IMR-90 (cell line): ENCODE data around the gene LMOD1. TPM values are rescaled to one million over a fixed set of nuclear protein-coding genes. Genes with fewer than 3 reads are reported as not detected.

ENCODE experiments used
- ATAC-seq: fragments of 200-7000 bp; cut with Tn5 transposase; 2 replicates; pipeline ENCODE4 v1.9.1; 2020; ENCODE audit warnings: low read depth, mild to moderate bottlenecking, moderate library complexity
- BruUV-seq: library from RNA; stranded (reverse); fragments of 400-500 nt; replicated peaks from 2 replicates; lab custom pipeline; 2021; lab: Mats Ljungman, UMichigan
- CTCF ChIA-PET: fragments of 300-600 bp; formaldehyde crosslinking; extraction: SDS; loops from one replicate; lab custom pipeline; 2021; ENCODE audit warnings: antibody characterized with exemption; lab: Yijun Ruan, JAX
- POLR2A ChIA-PET: fragments of 300-600 bp; sonication (Branson Sonifier 250); formaldehyde crosslinking; loops from one replicate; lab custom pipeline; 2022; ENCODE audit warnings: antibody characterized with exemption; ENCODE audit not compliant: unreplicated experiment; lab: Charles Lee
- DNase-seq: peaks from one replicate; pipeline ENCODE4 v3.0.0; 2013
- H2AFZ ChIP-seq: replicated peaks from 2 replicates; pipeline ENCODE3; 2013; ENCODE audit warnings: low read length, mild to moderate bottlenecking; ENCODE audit not compliant: poor library complexity
- H2AK5ac ChIP-seq: 2 replicates; pipeline ENCODE4 v1.6.1; 2013; ENCODE audit warnings: low read depth, low read length, inconsistent platforms
- H2AK9ac ChIP-seq: replicated peaks from 2 replicates; pipeline ENCODE3; 2013; ENCODE audit warnings: mild to moderate bottlenecking, low read depth, low read length, moderate library complexity; ENCODE audit not compliant: poor library complexity
- H2BK120ac ChIP-seq: 2 replicates; pipeline ENCODE4 v1.6.1; 2013; ENCODE audit warnings: low read depth, low read length, inconsistent platforms
- H2BK15ac ChIP-seq: 3 replicates; pipeline ENCODE4 v1.6.1; 2013; ENCODE audit warnings: low read depth, low read length, inconsistent platforms
- H2BK20ac ChIP-seq: 2 replicates; pipeline ENCODE4 v1.6.1; 2013; ENCODE audit warnings: low read depth, mild to moderate bottlenecking, inconsistent platforms, low read length, moderate library complexity
- H2BK5ac ChIP-seq: 2 replicates; pipeline ENCODE4 v1.6.1; 2013; ENCODE audit warnings: mild to moderate bottlenecking, low read depth, low read length, inconsistent platforms; ENCODE audit not compliant: poor library complexity, severe bottlenecking
- H3K14ac ChIP-seq: replicated peaks from 2 replicates; pipeline ENCODE4 v1.6.1; 2013; ENCODE audit warnings: low read depth, low read length, inconsistent platforms
- H3K18ac ChIP-seq: 2 replicates; pipeline ENCODE4 v1.6.1; 2013; ENCODE audit warnings: low read depth, low read length, control low read depth
- H3K23ac ChIP-seq: 2 replicates; pipeline ENCODE4 v1.6.1; 2013; ENCODE audit warnings: low read depth, low read length, inconsistent platforms
- H3K27ac ChIP-seq: 2 replicates; pipeline ENCODE4 v1.5.1; 2013; ENCODE audit warnings: mild to moderate bottlenecking, control low read depth, low read length; ENCODE audit not compliant: insufficient read depth
- H3K27me3 ChIP-seq: 2 replicates; pipeline ENCODE4 v1.6.1; 2013; ENCODE audit warnings: low read length; ENCODE audit not compliant: control insufficient read depth, insufficient read depth
- H3K36me3 ChIP-seq: 2 replicates; pipeline ENCODE4 v1.6.1; 2013; ENCODE audit warnings: low read length, mixed read lengths; ENCODE audit not compliant: control insufficient read depth, insufficient read depth
- H3K4ac ChIP-seq: 2 replicates; pipeline ENCODE4 v1.6.1; 2013; ENCODE audit warnings: low read depth, low read length, inconsistent platforms
- H3K4me1 ChIP-seq: 2 replicates; pipeline ENCODE4 v1.6.1; 2013; ENCODE audit warnings: low read length, mixed read lengths; ENCODE audit not compliant: control insufficient read depth, insufficient read depth
- H3K4me2 ChIP-seq: 2 replicates; pipeline ENCODE4 v1.6.1; 2013; ENCODE audit warnings: low read depth, mild to moderate bottlenecking, control low read depth, low read length, moderate library complexity
- H3K4me3 ChIP-seq: 2 replicates; pipeline ENCODE4 v1.5.1; 2013; ENCODE audit warnings: low read depth, mild to moderate bottlenecking, control low read depth, low read length, moderate library complexity; ENCODE audit not compliant: insufficient read depth
- H3K56ac ChIP-seq: 2 replicates; pipeline ENCODE4 v1.6.1; 2013; ENCODE audit warnings: low read length, inconsistent platforms; ENCODE audit not compliant: insufficient read depth; ENCODE audit errors: extremely low read depth
- H3K79me1 ChIP-seq, 2 experiments: 2 replicates each; pipeline ENCODE4 v1.6.1; 2013; ENCODE audit warnings: low read length in 2 of 2, inconsistent platforms in 1 of 2, low read depth in 1 of 2
- H3K9ac ChIP-seq: 2 replicates; pipeline ENCODE4 v1.6.1; 2013; ENCODE audit warnings: low read depth, low read length, control low read depth
- H3K9me1 ChIP-seq: 2 replicates; pipeline ENCODE4 v1.6.1; 2013; ENCODE audit warnings: low read length, inconsistent platforms; ENCODE audit not compliant: insufficient read depth
- H3K9me3 ChIP-seq: 2 replicates; pipeline ENCODE4 v1.6.1; 2013; ENCODE audit warnings: low read length; ENCODE audit not compliant: control insufficient read depth, insufficient read depth
- H4K20me1 ChIP-seq: 2 replicates; pipeline ENCODE4 v1.6.1; 2013; ENCODE audit warnings: low read length, inconsistent platforms; ENCODE audit not compliant: insufficient read depth
- H4K5ac ChIP-seq: 2 replicates; pipeline ENCODE4 v1.6.1; 2013; ENCODE audit warnings: mild to moderate bottlenecking, low read depth, low read length, control low read depth
- H4K8ac ChIP-seq, 2 experiments: 2 replicates each; pipeline ENCODE4 v1.6.1; 2013; ENCODE audit warnings: low read depth in 2 of 2, low read length in 2 of 2, control low read depth in 1 of 2, inconsistent platforms in 1 of 2
- H4K91ac ChIP-seq: 2 replicates; pipeline ENCODE4 v1.6.1; 2013; ENCODE audit warnings: low read depth, low read length, inconsistent platforms; ENCODE audit not compliant: insufficient read depth
- BHLHE40 ChIP-seq: fragments of 150-350 bp; IDR thresholded peaks from 2 replicates; pipeline ENCODE4 v1.6.1; 2016; ENCODE audit warnings: mild to moderate bottlenecking, low read depth, low read length
- MAFK ChIP-seq: IDR thresholded peaks from 2 replicates; pipeline ENCODE4 v1.6.1; 2012; ENCODE audit warnings: low read depth, low read length, improper control_type of control experiment
- MAZ ChIP-seq: IDR thresholded peaks from 2 replicates; pipeline ENCODE4 v1.6.1; 2012; ENCODE audit warnings: low read depth, mild to moderate bottlenecking, low read length, improper control_type of control experiment, moderate library complexity, borderline replicate concordance
- MXI1 ChIP-seq: IDR thresholded peaks from 2 replicates; pipeline ENCODE4 v1.6.1; 2012; ENCODE audit warnings: low read depth, mild to moderate bottlenecking, low read length, moderate library complexity, borderline replicate concordance
- POLR2A ChIP-seq: IDR thresholded peaks from 2 replicates; pipeline ENCODE4 v1.6.1; 2012; ENCODE audit warnings: mild to moderate bottlenecking, low read depth, low read length
- RFX5 ChIP-seq: IDR thresholded peaks from 2 replicates; pipeline ENCODE4 v1.8.0; 2012; ENCODE audit warnings: low read depth, mild to moderate bottlenecking, low read length, moderate library complexity
- WGBS, 2 experiments: methylation state at CpG; one replicate each; pipeline versions ENCODE4 v1.1.5 to v1.1.7; 2013; ENCODE audit warnings: missing lambda C conversion rate in 2 of 2; ENCODE audit not compliant: insufficient read length in 1 of 2; ENCODE audit errors: extremely low coverage in 2 of 2; 5-methylcytosine and 5-hydroxymethylcytosine counted together
- dilution Hi-C: fragments of 300-500 bp; cut with HindIII; formaldehyde crosslinking; loops from one replicate; pipeline ENCODE4 v1.14.3; 2018; ENCODE audit warnings: low sequenced_read_pairs; ENCODE audit not compliant: unreplicated experiment
- in situ Hi-C: fragments of 300-500 bp; cut with MboI; formaldehyde crosslinking; loops from 3 replicates; pipeline ENCODE4 v1.14.3; 2019; ENCODE audit warnings: low sequenced_read_pairs, inconsistent platforms, mixed read lengths
- intact Hi-C: fragments of 100-400 bp; cut with micrococcal nuclease; formaldehyde crosslinking; loops from 2 replicates; pipeline ENCODE4 v1.10.0; 2022
- polyA plus RNA-seq, 3 experiments: library from polyadenylated mRNA; depleted of rRNA; stranded (reverse); fragments of >200 nt; gene quantifications; 2 replicates each; pipeline ENCODE4 v1.2.3, GENCODE V29; 2012; ENCODE audit warnings: low replicate concordance in 1 of 3
- total RNA-seq: library from RNA; depleted of rRNA; stranded (reverse); fragments of >200 nt; gene quantifications from 2 replicates; pipeline ENCODE4 v1.2.3, GENCODE V29; 2012
- TF ChIP-seq, protein P1 (sequence below): conservative IDR thresholded peaks from 2 replicates; pipeline ENCODE4 v1.5.1; 2012; ENCODE audit warnings: mild to moderate bottlenecking, low read depth, low read length, improper control_type of control experiment

The LMOD1 gene
- total and polyA plus RNA-seq, 2 of the 4 experiments (the other 2 are of a cell fraction) = 51.7 to 53.2 TPM

DNA sequence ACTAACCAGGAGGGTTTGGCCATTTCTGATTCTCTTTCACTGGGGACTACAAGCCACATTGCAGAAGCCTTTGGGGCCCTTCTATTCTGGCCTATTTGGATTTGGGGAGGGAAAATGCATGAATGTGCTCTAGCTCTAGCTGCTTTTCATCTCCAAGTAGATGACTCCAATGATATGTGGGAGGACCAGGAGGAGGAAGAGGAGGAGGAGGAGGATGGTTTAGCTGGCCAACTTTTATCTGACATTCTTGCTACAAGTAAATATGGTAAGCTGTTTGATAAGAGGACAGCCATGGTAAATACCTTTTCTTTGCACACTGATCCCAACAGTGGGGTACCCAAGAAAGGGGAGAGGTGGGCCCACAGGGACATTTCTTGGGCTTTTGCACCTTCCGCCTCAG lies 71.7 kb downstream of the LMOD1 start:
- H3K18ac ChIP-seq = no peak overlapping the region
- intact Hi-C loops (no loop called here), in situ Hi-C loops (no loop called here), dilution Hi-C loops (no loop called here)
- TF ChIP-seq, protein P1, sequence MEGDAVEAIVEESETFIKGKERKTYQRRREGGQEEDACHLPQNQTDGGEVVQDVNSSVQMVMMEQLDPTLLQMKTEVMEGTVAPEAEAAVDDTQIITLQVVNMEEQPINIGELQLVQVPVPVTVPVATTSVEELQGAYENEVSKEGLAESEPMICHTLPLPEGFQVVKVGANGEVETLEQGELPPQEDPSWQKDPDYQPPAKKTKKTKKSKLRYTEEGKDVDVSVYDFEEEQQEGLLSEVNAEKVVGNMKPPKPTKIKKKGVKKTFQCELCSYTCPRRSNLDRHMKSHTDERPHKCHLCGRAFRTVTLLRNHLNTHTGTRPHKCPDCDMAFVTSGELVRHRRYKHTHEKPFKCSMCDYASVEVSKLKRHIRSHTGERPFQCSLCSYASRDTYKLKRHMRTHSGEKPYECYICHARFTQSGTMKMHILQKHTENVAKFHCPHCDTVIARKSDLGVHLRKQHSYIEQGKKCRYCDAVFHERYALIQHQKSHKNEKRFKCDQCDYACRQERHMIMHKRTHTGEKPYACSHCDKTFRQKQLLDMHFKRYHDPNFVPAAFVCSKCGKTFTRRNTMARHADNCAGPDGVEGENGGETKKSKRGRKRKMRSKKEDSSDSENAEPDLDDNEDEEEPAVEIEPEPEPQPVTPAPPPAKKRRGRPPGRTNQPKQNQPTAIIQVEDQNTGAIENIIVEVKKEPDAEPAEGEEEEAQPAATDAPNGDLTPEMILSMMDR = no peak
- TF ChIP-seq RFX5 = no peak
- no peak for TF ChIP-seq MAFK
- no peak for TF ChIP-seq BHLHE40
- TF ChIP-seq POLR2A = no peak
- no peak for TF ChIP-seq MAZ
- TF ChIP-seq MXI1 = no peak
- no peak overlapping the region for H2AFZ ChIP-seq
- no peak for DNase-seq
- H4K5ac ChIP-seq = no peak overlapping the region
- no peak overlapping the region for H3K4ac ChIP-seq
- CTCF ChIA-PET = interaction anchor here (1.4 kb wide), 1 partner anchor 21 kb away, joined by 4 read pairs; no protein-coding TSS in a partner anchor
- H2BK20ac ChIP-seq = no peak overlapping the region
- H2BK15ac ChIP-seq = no peak overlapping the region
- no peak overlapping the region for H3K9ac ChIP-seq
- no peak overlapping the region for H2BK120ac ChIP-seq
- no peak for ATAC-seq
- no peak overlapping the region for H2AK5ac ChIP-seq
- no peak overlapping the region for H3K23ac ChIP-seq
- POLR2A ChIA-PET = no interaction called here
- no peak overlapping the region for H3K14ac ChIP-seq
- no CpG with 5 or more reads among the region's 1 CpG for WGBS, 2 experiments
- H3K56ac ChIP-seq = no peak overlapping the region
- no peak overlapping the region for H2BK5ac ChIP-seq
- H3K27me3 ChIP-seq = no peaks in the 10 kb centered on the region
- no TSS peak for BruUV-seq
- no peak overlapping the region for H4K91ac ChIP-seq
- H3K4me1 ChIP-seq = peaks cover 1% of the 10 kb centered on the region
- H3K27ac ChIP-seq = no peak overlapping the region
- H2AK9ac ChIP-seq = no peak overlapping the region
- peaks cover 6% of the 10 kb centered on the region; the same call in 1 of the 2 replicates for H3K9me1 ChIP-seq
- H3K9me3 ChIP-seq = no peaks in the 10 kb centered on the region
- H3K79me1 ChIP-seq = peaks cover 5 to 11% of the 10 kb centered on the region in 2 experiments; a peak in 3 of 4 replicates
- H3K4me2 ChIP-seq = no peak overlapping the region
- no peak overlapping the region for H3K4me3 ChIP-seq
- peaks cover 6% of the 10 kb centered on the region; the same call in 1 of the 2 replicates for H4K20me1 ChIP-seq
- peaks cover 44% of the 10 kb centered on the region for H3K36me3 ChIP-seq
- no peak overlapping the region for H4K8ac ChIP-seq
